Keratinocyte (primary cell): ENCODE results near the gene GLS. TPM values are rescaled to one million over a fixed set of nuclear protein-coding genes. Genes with fewer than 3 reads are reported as not detected.

Experiments
- DNase-seq: peaks from one replicate; pipeline ENCODE4 v3.0.0-alpha.2; 2011; ENCODE audit warnings: low read depth, missing footprints, low spot score
- FAIRE-seq: peaks from 2 replicates; lab custom pipeline; 2011; peaks lifted over from hg19 to GRCh38; lab: Jason Lieb, UNC
- H2AFZ ChIP-seq: 2 replicates; pipeline ENCODE4 v1.6.0; 2012; ENCODE audit warnings: low read length, control low read depth, inconsistent platforms; ENCODE audit not compliant: control insufficient read depth
- H3K27ac ChIP-seq: 2 replicates; pipeline ENCODE4 v1.5.1; 2011; ENCODE audit warnings: low read length; ENCODE audit not compliant: control insufficient read depth, insufficient read depth
- H3K27me3 ChIP-seq: 3 replicates; pipeline ENCODE4 v1.6.0; 2011; ENCODE audit warnings: low read length; ENCODE audit not compliant: control insufficient read depth, insufficient read depth; ENCODE audit errors: extremely low read depth
- H3K36me3 ChIP-seq, 2 experiments: 2 replicates in 1 of 2; 3 replicates in 1 of 2; pipeline ENCODE4 v1.5.1; 2011; ENCODE audit warnings: low read length in 2 of 2, mild to moderate bottlenecking in 1 of 2; ENCODE audit not compliant: control insufficient read depth in 2 of 2, insufficient read depth in 2 of 2; ENCODE audit errors: extremely low read depth in 1 of 2
- H3K4me1 ChIP-seq: 3 replicates; pipeline ENCODE4 v1.5.1; 2011; ENCODE audit warnings: low read length; ENCODE audit not compliant: control insufficient read depth, insufficient read depth; ENCODE audit errors: extremely low read depth
- H3K4me2 ChIP-seq: 3 replicates; pipeline ENCODE4 v1.6.0; 2011; ENCODE audit warnings: low read depth, low read length; ENCODE audit not compliant: control insufficient read depth, insufficient read depth; ENCODE audit errors: extremely low read depth
- H3K4me3 ChIP-seq, 3 experiments: fragments of 200-600 bp in 1 of 3; sonication (generic) in 1 of 3; 2 replicates in 2 of 3; 3 replicates in 1 of 3; pipeline ENCODE4 v1.5.1; 2011 to 2016; ENCODE audit warnings: low read length in 3 of 3, mild to moderate bottlenecking in 3 of 3, control low read depth in 2 of 3, inconsistent platforms in 1 of 3, low read depth in 1 of 3, mixed read lengths in 1 of 3, mixed run types in 1 of 3, moderate library complexity in 1 of 3; ENCODE audit not compliant: control insufficient read depth in 2 of 3, insufficient read depth in 2 of 3; ENCODE audit errors: extremely low read depth in 1 of 3
- H3K79me2 ChIP-seq: 2 replicates; pipeline ENCODE4 v1.6.0; 2012; ENCODE audit warnings: low read length; ENCODE audit not compliant: control insufficient read depth, insufficient read depth
- H3K9ac ChIP-seq: 3 replicates; pipeline ENCODE4 v1.6.0; 2011; ENCODE audit warnings: low read length; ENCODE audit not compliant: control insufficient read depth, insufficient read depth; ENCODE audit errors: extremely low read depth
- H3K9me1 ChIP-seq: 3 replicates; pipeline ENCODE4 v1.6.0; 2011; ENCODE audit warnings: low read length; ENCODE audit not compliant: control insufficient read depth, insufficient read depth; ENCODE audit errors: extremely low read depth
- H3K9me3 ChIP-seq: 2 replicates; pipeline ENCODE4 v1.5.1; 2012; ENCODE audit warnings: low read depth, low read length; ENCODE audit not compliant: control insufficient read depth
- H4K20me1 ChIP-seq: 3 replicates; pipeline ENCODE4 v1.6.0; 2011; ENCODE audit warnings: low read length; ENCODE audit not compliant: control insufficient read depth, insufficient read depth; ENCODE audit errors: extremely low read depth
- CTCF ChIP-seq, 3 experiments: IDR thresholded peaks in 1 of 3; conservative IDR thresholded peaks in 1 of 3; optimal IDR thresholded peaks in 1 of 3; 2 replicates in 2 of 3; 3 replicates in 1 of 3; pipeline versions ENCODE3 to v1.5.1; 2011; ENCODE audit warnings: low read length in 3 of 3, mild to moderate bottlenecking in 3 of 3, moderate library complexity in 2 of 3, control low read depth in 1 of 3, inconsistent platforms in 1 of 3; ENCODE audit not compliant: insufficient read depth in 2 of 3; ENCODE audit errors: extremely low read depth in 1 of 3
- EZH2 ChIP-seq: IDR thresholded peaks from one replicate; pipeline ENCODE4 v1.6.1; 2012; ENCODE audit warnings: inconsistent platforms, mild to moderate bottlenecking, low read length, moderate library complexity
- dilution Hi-C: fragments of 300-500 bp; cut with MboI; formaldehyde crosslinking; loops from one replicate; pipeline ENCODE4 v1.7.0; 2020; ENCODE audit warnings: low sequenced_read_pairs; ENCODE audit not compliant: extremely low pct_ligation_motif_present
- polyA plus RNA-seq, 5 experiments: library from polyadenylated mRNA; depleted of rRNA in 3 of 5; stranded (reverse) in 3 of 5; stranded (forward) in 1 of 5; unstranded in 1 of 5; fragments of >200 nt; gene quantifications; 1 replicate in 1 of 5; 2 replicates in 3 of 5; 3 replicates in 1 of 5; pipeline versions ENCODE4 v1.2.1 to v1.2.3, GENCODE V29; 2011 to 2012; ENCODE audit warnings: missing spikeins in 2 of 5, low read depth in 1 of 5, low replicate concordance in 1 of 5

Gene GLS
- polyA plus RNA-seq, 1 donor (not counting 4 experiments of a cell fraction or from before 2014, with no cell fraction given) = 130 TPM

GRCh38 chr2:190940454-190940853 lies 59.8 kb downstream of the GLS start:
- Histone ChIP-seq H4K20me1 (no peaks in the 10 kb centered on the region), H3K4me2 (no peak overlapping the region), H3K36me3 (no peaks in the 10 kb centered on the region), H3K9ac (no peak overlapping the region), H3K9me3 (no peaks in the 10 kb centered on the region), H3K27ac (no peak overlapping the region), H3K4me1 (no peaks in the 10 kb centered on the region), H3K4me3 (no peak overlapping the region), H2AFZ (no peak overlapping the region), H3K27me3 (no peaks in the 10 kb centered on the region), H3K79me2 (no peaks in the 10 kb centered on the region), H3K9me1 (no peaks in the 10 kb centered on the region)
- FAIRE-seq (no peak), DNase-seq (no peak)
- dilution Hi-C loops = no loop called here
- no peak for TF ChIP-seq EZH2

GRCh38 chr2:190941571-190941970 lies 61.0 kb downstream of the GLS start:
- no peak overlapping the region for H3K4me2 ChIP-seq
- no peaks in the 10 kb centered on the region for H3K9me3 ChIP-seq
- H3K36me3 ChIP-seq = no peaks in the 10 kb centered on the region
- dilution Hi-C loops = no loop called here
- FAIRE-seq = no peak
- H4K20me1 ChIP-seq = no peaks in the 10 kb centered on the region
- H3K4me1 ChIP-seq = peaks cover 4% of the 10 kb centered on the region
- no peaks in the 10 kb centered on the region for H3K79me2 ChIP-seq
- no peak overlapping the region for H3K4me3 ChIP-seq
- TF ChIP-seq EZH2 (no peak), CTCF (optimal IDR thresholded peaks at IDR 0.05 in 1 of 3, IDR thresholded peaks at IDR 0.05 in 1 of 3, conservative IDR thresholded peaks at IDR 0.05 in 1 of 3; ENCODE audit: extremely low read depth in 1 of 3, insufficient read depth in 2 of 3, low read length in 3 of 3) (no peak)
- H3K9me1 ChIP-seq = no peaks in the 10 kb centered on the region
- H3K27ac ChIP-seq = no peak overlapping the region
- DNase-seq = no peak
- no peaks in the 10 kb centered on the region for H3K27me3 ChIP-seq
- no peak overlapping the region for H2AFZ ChIP-seq
- no peak overlapping the region for H3K9ac ChIP-seq

- H3K9ac ChIP-seq = no peak overlapping the region
- no peak overlapping the region for H3K4me2 ChIP-seq
- no peaks in the 10 kb centered on the region for H3K36me3 ChIP-seq
- H3K4me3 ChIP-seq = no peak overlapping the region
- no peak overlapping the region for H2AFZ ChIP-seq
- H3K27ac ChIP-seq = no peak overlapping the region
- dilution Hi-C loops = no loop called here
- DNase-seq (no peak), FAIRE-seq (no peak)
- no peaks in the 10 kb centered on the region for H3K9me1 ChIP-seq
- H3K4me1 ChIP-seq = peaks cover 15% of the 10 kb centered on the region
- no peaks in the 10 kb centered on the region for H4K20me1 ChIP-seq
- H3K27me3 ChIP-seq = no peaks in the 10 kb centered on the region
- H3K79me2 ChIP-seq = no peaks in the 10 kb centered on the region
- TF ChIP-seq CTCF (optimal IDR thresholded peaks at IDR 0.05 in 1 of 3, IDR thresholded peaks at IDR 0.05 in 1 of 3, conservative IDR thresholded peaks at IDR 0.05 in 1 of 3; ENCODE audit: extremely low read depth in 1 of 3, insufficient read depth in 2 of 3, low read length in 3 of 3) (no peak), EZH2 (no peak)
- no peaks in the 10 kb centered on the region for H3K9me3 ChIP-seq
These were observed 62.1 kb downstream of the GLS start for GRCh38 chr2:190942697-190943096.
